A673 (cell line): ENCODE data around the gene ITGB2. TPM values are rescaled to one million over a fixed set of nuclear protein-coding genes. Genes with fewer than 3 reads are reported as not detected.

Source experiments
- BruUV-seq: library from RNA; stranded (reverse); fragments of 400-500 nt; replicated peaks from 2 replicates; lab custom pipeline; 2021; lab: Mats Ljungman, UMichigan
- CTCF ChIA-PET: fragments of 300-600 bp; sonication (Branson Sonifier 250); formaldehyde crosslinking; loops from one replicate; lab custom pipeline; 2022; ENCODE audit warnings: antibody characterized with exemption; lab: Charles Lee
- POLR2A ChIA-PET: fragments of 300-600 bp; sonication (Branson Sonifier 250); formaldehyde crosslinking; loops from one replicate; lab custom pipeline; 2022; ENCODE audit warnings: antibody characterized with exemption; ENCODE audit not compliant: low non-redundant PET; lab: Charles Lee
- DNase-seq: peaks from one replicate; pipeline ENCODE4 v3.0.0-alpha.2; 2015; ENCODE audit warnings: low spot score
- H3K27ac ChIP-seq: fragments of 200-600 bp; sonication (generic); 2 replicates; pipeline ENCODE4 v1.5.1; 2016; ENCODE audit warnings: mixed run types, low read depth, mild to moderate bottlenecking, mixed read lengths, antibody characterized with exemption, low read length; ENCODE audit not compliant: poor library complexity, severe bottlenecking
- H3K27me3 ChIP-seq: fragments of 200-600 bp; sonication (generic); replicated peaks from 2 replicates; pipeline ENCODE4 v1.6.1; 2017; ENCODE audit warnings: mixed run types, low read depth, mild to moderate bottlenecking, mixed read lengths, antibody characterized with exemption, low read length; ENCODE audit not compliant: insufficient read depth, poor library complexity
- H3K36me3 ChIP-seq: fragments of 200-600 bp; sonication (generic); 2 replicates; pipeline ENCODE4 v1.6.1; 2016; ENCODE audit warnings: mixed run types, mild to moderate bottlenecking, mixed read lengths, antibody characterized with exemption, low read length; ENCODE audit not compliant: insufficient read depth, poor library complexity, severe bottlenecking
- H3K4me1 ChIP-seq: fragments of 200-600 bp; sonication (generic); 2 replicates; pipeline ENCODE4 v1.6.1; 2017; ENCODE audit warnings: mixed run types, mild to moderate bottlenecking, mixed read lengths, antibody characterized with exemption, low read length; ENCODE audit not compliant: insufficient read depth, poor library complexity, severe bottlenecking
- H3K4me3 ChIP-seq: fragments of 200-600 bp; sonication (generic); 2 replicates; pipeline ENCODE4 v1.5.1; 2016; ENCODE audit warnings: low read depth, mixed run types, mild to moderate bottlenecking, mixed read lengths, low read length; ENCODE audit not compliant: poor library complexity, severe bottlenecking
- H3K9me3 ChIP-seq: fragments of 200-600 bp; sonication (generic); 2 replicates; pipeline ENCODE4 v1.6.1; 2016; ENCODE audit warnings: mixed run types, low read depth, mild to moderate bottlenecking, mixed read lengths, antibody characterized with exemption, low read length; ENCODE audit not compliant: poor library complexity, severe bottlenecking
- CTCF ChIP-seq: fragments of 300-800, 200-600 bp; sonication (generic); conservative IDR thresholded peaks from 2 replicates; pipeline ENCODE4 v1.5.1; 2017; ENCODE audit warnings: low read depth, mild to moderate bottlenecking, antibody characterized with exemption, low read length, moderate library complexity, mixed read lengths
- EZH2 ChIP-seq: fragments of 200-600 bp; sonication (generic); IDR thresholded peaks from 2 replicates; pipeline ENCODE4 v1.6.1; 2017; ENCODE audit warnings: borderline replicate concordance, low read depth, mild to moderate bottlenecking, mixed read lengths, antibody characterized with exemption, low read length; ENCODE audit not compliant: poor library complexity, severe bottlenecking
- intact Hi-C: fragments of 100-400 bp; cut with micrococcal nuclease; formaldehyde crosslinking; loops from one replicate; pipeline ENCODE4 v1.10.0; 2022; ENCODE audit not compliant: unreplicated experiment
- total RNA-seq: library from RNA; stranded (reverse); gene quantifications from 2 replicates; pipeline ENCODE4 v1.2.3, GENCODE V29; 2021

ITGB2 gene
- total RNA-seq, 1 experiment from 2014 or later: 5.0 TPM

DNA sequence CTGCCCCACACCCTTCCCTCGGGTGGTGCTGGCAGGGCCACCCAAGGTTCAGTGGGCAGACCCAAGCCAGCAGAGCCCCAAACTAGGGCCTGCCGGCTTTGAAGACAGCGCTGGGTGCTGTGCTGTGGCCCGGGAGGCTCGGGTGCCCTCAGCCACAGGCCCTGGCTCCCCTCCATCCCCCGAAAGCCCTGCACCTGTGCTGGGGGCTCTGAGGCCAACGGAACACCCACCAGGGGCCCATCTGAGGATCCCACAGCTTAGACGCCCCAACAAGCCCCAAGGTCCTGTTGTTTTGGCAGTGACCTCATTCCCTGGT is 8.6 kb downstream of the ITGB2 start:
- H3K4me3 ChIP-seq: no peak overlapping the region
- no peaks in the 10 kb centered on the region for H3K9me3 ChIP-seq
- H3K36me3 ChIP-seq: no peaks in the 10 kb centered on the region
- H3K27ac ChIP-seq: peak overlapping the region; percentile 68
- no TSS peak for BruUV-seq
- TF ChIP-seq EZH2 (no peak), CTCF (no peak)
- ChIA-PET CTCF (no interaction called here), POLR2A (no interaction called here)
- peaks cover 38% of the 10 kb centered on the region for H3K4me1 ChIP-seq
- H3K27me3 ChIP-seq: no peaks in the 10 kb centered on the region
- no peak for DNase-seq
- intact Hi-C loops: no loop called here

GRCh38 chr21:44911384-44912157 is 9.1 kb downstream of the ITGB2 start:
- POLR2A ChIA-PET: no interaction called here
- BruUV-seq: no TSS peak

DNA sequence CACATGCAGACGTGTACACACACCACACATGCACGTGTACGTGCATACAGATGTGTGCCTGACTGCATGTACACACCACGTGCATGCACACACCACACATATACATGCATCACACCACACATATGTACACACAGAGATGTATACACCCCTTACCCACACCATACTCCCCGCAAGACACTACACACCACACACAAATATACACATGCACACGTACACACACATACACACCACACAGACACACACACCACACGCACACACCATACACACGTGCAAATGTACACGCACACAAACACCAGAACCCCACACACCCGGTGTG is 9.7 kb downstream of the ITGB2 start:
- Histone ChIP-seq H3K4me3 (no peak overlapping the region), H3K4me1 (peaks cover 35% of the 10 kb centered on the region), H3K27me3 (no peaks in the 10 kb centered on the region), H3K9me3 (no peaks in the 10 kb centered on the region), H3K36me3 (no peaks in the 10 kb centered on the region), H3K27ac (peak overlapping the region; percentile 68)
- intact Hi-C loops: no loop called here
- ChIA-PET POLR2A (no interaction called here), CTCF (no interaction called here)
- BruUV-seq: no TSS peak
- DNase-seq: no peak
- TF ChIP-seq CTCF (no peak), EZH2 (no peak)

More at GRCh38 chr21:44911384-44912157, 9.1 kb downstream of the ITGB2 start:
- Histone ChIP-seq H3K27ac (peak overlapping the region; percentile 68), H3K9me3 (no peaks in the 10 kb centered on the region), H3K27me3 (no peaks in the 10 kb centered on the region), H3K4me1 (peaks cover 35% of the 10 kb centered on the region), H3K36me3 (no peaks in the 10 kb centered on the region), H3K4me3 (no peak overlapping the region)
- peak; percentile 49 for DNase-seq
- TF ChIP-seq CTCF (no peak), EZH2 (no peak)
- CTCF ChIA-PET: interaction anchor here (0.6 kb wide), 1 partner anchor 21 kb away, joined by 3 read pairs; no protein-coding TSS in a partner anchor
- intact Hi-C loops: no loop called here
